DOHH2 (cell line): ENCODE measurements around the gene VPS37B.

Experiments
- H3F3A ChIP-seq: fragments of 200-600 bp; sonication (generic), shearing (Covaris generic); 2 replicates; pipeline ENCODE4 v1.6.0; 2016; ENCODE audit warnings: antibody characterized with exemption, mild to moderate bottlenecking; ENCODE audit not compliant: control insufficient read depth, insufficient read depth
- H3K27ac ChIP-seq: fragments of 200-600 bp; sonication (generic); 2 replicates; pipeline ENCODE4 v1.5.1; 2014; ENCODE audit warnings: low read depth, mild to moderate bottlenecking, low read length, moderate library complexity
- H3K27me3 ChIP-seq: fragments of 200-600 bp; sonication (generic); 2 replicates; pipeline ENCODE4 v1.6.1; 2014; ENCODE audit warnings: mild to moderate bottlenecking, low read length, mixed read lengths; ENCODE audit not compliant: control insufficient read depth
- H3K36me3 ChIP-seq: fragments of 200-600 bp; sonication (generic); 2 replicates; pipeline ENCODE4 v1.6.1; 2014; ENCODE audit warnings: mild to moderate bottlenecking, low read length, moderate library complexity, mixed read lengths; ENCODE audit not compliant: control insufficient read depth
- H3K4me1 ChIP-seq: fragments of 200-600 bp; sonication (generic); 2 replicates; pipeline ENCODE4 v1.6.1; 2014; ENCODE audit warnings: mild to moderate bottlenecking, low read length, mixed read lengths; ENCODE audit not compliant: control insufficient read depth
- H3K4me2 ChIP-seq: fragments of 200-600 bp; sonication (generic); 2 replicates; pipeline ENCODE4 v1.6.0; 2014; ENCODE audit warnings: mild to moderate bottlenecking, low read length, moderate library complexity
- H3K4me3 ChIP-seq: fragments of 200-600 bp; sonication (generic); 2 replicates; pipeline ENCODE4 v1.5.1; 2014; ENCODE audit warnings: mild to moderate bottlenecking, low read length, mixed read lengths
- H3K79me2 ChIP-seq: fragments of 200-600 bp; sonication (generic); 2 replicates; pipeline ENCODE4 v1.6.1; 2014; ENCODE audit warnings: mild to moderate bottlenecking, low read length, mixed read lengths; ENCODE audit not compliant: control insufficient read depth
- H3K9me2 ChIP-seq: fragments of 200-600 bp; sonication (generic); replicated peaks from 2 replicates; pipeline ENCODE4 v1.6.1; 2014; ENCODE audit warnings: mild to moderate bottlenecking, low read length, mixed read lengths; ENCODE audit not compliant: control insufficient read depth
- H3K9me3 ChIP-seq: fragments of 200-600 bp; sonication (generic); 2 replicates; pipeline ENCODE4 v1.6.1; 2014; ENCODE audit warnings: antibody characterized with exemption, low read length, mixed read lengths; ENCODE audit not compliant: control insufficient read depth, insufficient read depth
- H4K20me1 ChIP-seq: fragments of 200-600 bp; sonication (generic); 2 replicates; pipeline ENCODE4 v1.6.0; 2014; ENCODE audit warnings: low read depth, mild to moderate bottlenecking, antibody characterized with exemption, low read length, moderate library complexity; ENCODE audit not compliant: control insufficient read depth, insufficient read depth
- EZH2phosphoT487 ChIP-seq: fragments of 200-600 bp; sonication (generic); IDR thresholded peaks from 2 replicates; pipeline ENCODE4 v1.6.1; 2017; ENCODE audit warnings: borderline replicate concordance, mild to moderate bottlenecking, antibody characterized with exemption, low read length, moderate library complexity, mixed read lengths
- TF ChIP-seq, protein P1 (sequence below): fragments of 200-600 bp; sonication (generic); IDR thresholded peaks from one replicate; pipeline ENCODE4 v1.5.1; 2014; ENCODE audit warnings: antibody characterized with exemption, mild to moderate bottlenecking, low read depth, low read length; ENCODE audit not compliant: poor library complexity, severe bottlenecking

VPS37B gene

GRCh38 chr12:122870163-122870842, 25.6 kb downstream of the VPS37B start:
- no peaks in the 10 kb centered on the region for H3K9me3 ChIP-seq
- TF ChIP-seq, protein P1, sequence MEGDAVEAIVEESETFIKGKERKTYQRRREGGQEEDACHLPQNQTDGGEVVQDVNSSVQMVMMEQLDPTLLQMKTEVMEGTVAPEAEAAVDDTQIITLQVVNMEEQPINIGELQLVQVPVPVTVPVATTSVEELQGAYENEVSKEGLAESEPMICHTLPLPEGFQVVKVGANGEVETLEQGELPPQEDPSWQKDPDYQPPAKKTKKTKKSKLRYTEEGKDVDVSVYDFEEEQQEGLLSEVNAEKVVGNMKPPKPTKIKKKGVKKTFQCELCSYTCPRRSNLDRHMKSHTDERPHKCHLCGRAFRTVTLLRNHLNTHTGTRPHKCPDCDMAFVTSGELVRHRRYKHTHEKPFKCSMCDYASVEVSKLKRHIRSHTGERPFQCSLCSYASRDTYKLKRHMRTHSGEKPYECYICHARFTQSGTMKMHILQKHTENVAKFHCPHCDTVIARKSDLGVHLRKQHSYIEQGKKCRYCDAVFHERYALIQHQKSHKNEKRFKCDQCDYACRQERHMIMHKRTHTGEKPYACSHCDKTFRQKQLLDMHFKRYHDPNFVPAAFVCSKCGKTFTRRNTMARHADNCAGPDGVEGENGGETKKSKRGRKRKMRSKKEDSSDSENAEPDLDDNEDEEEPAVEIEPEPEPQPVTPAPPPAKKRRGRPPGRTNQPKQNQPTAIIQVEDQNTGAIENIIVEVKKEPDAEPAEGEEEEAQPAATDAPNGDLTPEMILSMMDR = no peak
- no peak for TF ChIP-seq EZH2phosphoT487
- H3K27ac ChIP-seq = no peak overlapping the region
- H3K4me3 ChIP-seq = no peak overlapping the region
- H3K27me3 ChIP-seq = peaks cover 3% of the 10 kb centered on the region; the same call in 1 of the 2 replicates
- H3K9me2 ChIP-seq = no peaks in the 10 kb centered on the region
- peak overlapping the region; percentile 74; the same call in 1 of the 2 replicates for H3K4me2 ChIP-seq
- peaks cover 42% of the 10 kb centered on the region for H3K4me1 ChIP-seq
- H3K36me3 ChIP-seq = no peaks in the 10 kb centered on the region
- no peaks in the 10 kb centered on the region for H4K20me1 ChIP-seq
- no peaks in the 10 kb centered on the region for H3K79me2 ChIP-seq
- peaks cover 16% of the 10 kb centered on the region for H3F3A ChIP-seq

DNA sequence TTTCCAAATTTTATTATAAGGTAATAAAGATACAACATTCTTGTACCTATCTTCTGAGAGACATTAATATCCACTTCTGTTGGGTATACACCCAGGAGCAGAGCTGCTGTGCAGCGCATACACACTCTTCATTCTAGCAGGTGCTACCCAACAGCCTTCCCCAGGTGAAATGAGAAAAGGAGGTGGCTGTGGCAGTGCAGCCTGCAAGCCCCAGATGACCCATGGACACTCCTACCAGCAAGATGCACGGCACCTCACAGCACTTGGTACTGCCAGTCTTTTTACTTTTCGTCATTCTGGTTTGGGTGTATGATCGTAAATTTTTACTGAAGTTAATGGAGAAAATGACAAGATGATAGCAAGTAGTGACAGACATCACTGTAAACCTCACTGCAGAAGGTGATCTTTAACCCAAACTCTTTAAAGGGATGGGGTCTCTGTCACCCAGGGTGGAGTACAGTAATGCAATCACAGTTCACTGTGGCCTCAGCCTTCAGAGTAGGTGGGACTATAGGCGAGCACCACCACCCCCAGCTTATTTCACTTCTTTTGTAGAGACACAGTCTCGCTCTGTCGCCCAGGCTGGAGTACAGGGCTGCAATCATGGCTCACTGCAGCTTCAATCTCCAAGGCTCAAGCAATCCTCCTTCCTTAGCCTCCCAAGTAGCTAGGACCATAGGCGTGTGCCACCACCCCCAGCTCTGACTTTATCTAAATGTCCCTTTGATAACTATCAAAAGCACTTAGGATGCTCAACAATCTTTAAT, 26.5 kb downstream of the VPS37B start:
- no peak overlapping the region for H3K4me2 ChIP-seq
- no peak overlapping the region for H3K27ac ChIP-seq
- peaks cover 3% of the 10 kb centered on the region; the same call in 1 of the 2 replicates for H3K27me3 ChIP-seq
- no peaks in the 10 kb centered on the region for H4K20me1 ChIP-seq
- no peaks in the 10 kb centered on the region for H3K9me2 ChIP-seq
- H3K9me3 ChIP-seq = no peaks in the 10 kb centered on the region
- TF ChIP-seq, protein P1 = no peak
- no peak for TF ChIP-seq EZH2phosphoT487
- H3K4me1 ChIP-seq = peaks cover 38% of the 10 kb centered on the region
- no peak overlapping the region for H3K4me3 ChIP-seq
- H3K79me2 ChIP-seq = no peaks in the 10 kb centered on the region
- peaks cover 16% of the 10 kb centered on the region for H3F3A ChIP-seq
- H3K36me3 ChIP-seq = no peaks in the 10 kb centered on the region

GRCh38 chr12:122868471-122869177, 27.3 kb downstream of the VPS37B start:
- H3K9me2 ChIP-seq = no peaks in the 10 kb centered on the region
- H3K4me1 ChIP-seq = peaks cover 38% of the 10 kb centered on the region
- no peak for TF ChIP-seq EZH2phosphoT487
- TF ChIP-seq, protein P1 = no peak
- H4K20me1 ChIP-seq = no peaks in the 10 kb centered on the region
- no peak overlapping the region for H3K27ac ChIP-seq
- no peak overlapping the region for H3K4me3 ChIP-seq
- H3K4me2 ChIP-seq = no peak overlapping the region
- H3K27me3 ChIP-seq = peaks cover 3% of the 10 kb centered on the region; the same call in 1 of the 2 replicates
- peaks cover 14% of the 10 kb centered on the region for H3F3A ChIP-seq
- H3K36me3 ChIP-seq = no peaks in the 10 kb centered on the region
- H3K79me2 ChIP-seq = no peaks in the 10 kb centered on the region
- no peaks in the 10 kb centered on the region for H3K9me3 ChIP-seq
